HepG2 (cell line): ENCODE measurements around the gene TACC3. TPM values are rescaled to one million over a fixed set of nuclear protein-coding genes. Genes with fewer than 3 reads are reported as not detected.

ENCODE experiments used
- ATAC-seq: fragments of 200-7000 bp; cut with Tn5 transposase; 3 replicates; pipeline ENCODE4 v1.9.1; 2020; ENCODE audit warnings: mild to moderate bottlenecking, moderate library complexity
- BruUV-seq: library from RNA; stranded (reverse); fragments of 400-500 nt; replicated peaks from 2 replicates; lab custom pipeline; 2021; lab: Mats Ljungman, UMichigan
- CTCF ChIA-PET: fragments of 300-600 bp; formaldehyde crosslinking; extraction: SDS; loops from one replicate; lab custom pipeline; 2021; ENCODE audit warnings: low total read pairs, inconsistent platforms, low intra/inter-chr PET ratio; lab: Yijun Ruan, JAX
- POLR2A ChIA-PET: fragments of 350-600 bp; sonication (Branson Sonifier 250); formaldehyde crosslinking; loops from one replicate; lab custom pipeline; 2020; ENCODE audit warnings: antibody characterized with exemption, inconsistent platforms; lab: Yijun Ruan, JAX
- DNase-seq: peaks from one replicate; pipeline ENCODE4 v3.0.0-alpha.2; 2015; ENCODE audit warnings: low spot score
- FAIRE-seq: peaks from 3 replicates; lab custom pipeline; 2011; peaks lifted over from hg19 to GRCh38; lab: Jason Lieb, UNC
- H2AFZ ChIP-seq: one replicate; pipeline ENCODE4 v1.6.1; 2011; ENCODE audit warnings: low read length, inconsistent platforms
- H3K27ac ChIP-seq: fragments of 300-600 bp; 3 replicates; pipeline ENCODE4 v1.8.0; 2011; ENCODE audit warnings: mixed run types, mild to moderate bottlenecking, mixed read lengths, low read length, inconsistent platforms; ENCODE audit not compliant: insufficient read depth; ENCODE audit errors: extremely low read length
- H3K27me3 ChIP-seq, 2 experiments: fragments of 200-600 bp in 1 of 2; 2 replicates in 1 of 2; 3 replicates in 1 of 2; pipeline versions ENCODE4 v1.6.0 to v1.8.0; 2011; ENCODE audit warnings: low read length in 2 of 2, mild to moderate bottlenecking in 2 of 2, moderate library complexity in 2 of 2, inconsistent platforms in 1 of 2; ENCODE audit not compliant: insufficient read depth in 2 of 2, control insufficient read depth in 1 of 2
- H3K36me3 ChIP-seq, 2 experiments: fragments of 200-600 bp in 1 of 2; replicated peaks in 1 of 2; 2 replicates in 1 of 2; 3 replicates in 1 of 2; pipeline versions ENCODE4 v1.5.1 to v1.8.0; 2011; ENCODE audit warnings: low read length in 2 of 2, inconsistent platforms in 1 of 2; ENCODE audit not compliant: insufficient read depth in 2 of 2, control insufficient read depth in 1 of 2
- H3K4me1 ChIP-seq: 2 replicates; pipeline ENCODE4 v1.5.1; 2012; ENCODE audit warnings: low read length, inconsistent platforms; ENCODE audit not compliant: insufficient read depth
- H3K4me2 ChIP-seq: 2 replicates; pipeline ENCODE4 v1.6.0; 2011; ENCODE audit warnings: low read depth, low read length, inconsistent platforms
- H3K4me3 ChIP-seq, 3 experiments: fragments of 200-600 bp in 1 of 3; sonication (generic), shearing (Covaris generic) in 1 of 3; replicated peaks in 1 of 3; 2 replicates each; pipeline ENCODE4 v1.5.1; 2011 to 2016; ENCODE audit warnings: low read length in 3 of 3, inconsistent platforms in 2 of 3, low read depth in 2 of 3, mild to moderate bottlenecking in 2 of 3, control low read depth in 1 of 3, mixed read lengths in 1 of 3; ENCODE audit not compliant: insufficient read depth in 1 of 3
- H3K79me2 ChIP-seq: one replicate; pipeline ENCODE4 v1.6.1; 2011; ENCODE audit warnings: low read length, inconsistent platforms; ENCODE audit not compliant: insufficient read depth
- H3K9ac ChIP-seq: 2 replicates; pipeline ENCODE4 v1.6.0; 2011; ENCODE audit warnings: mild to moderate bottlenecking, low read depth, low read length, inconsistent platforms; ENCODE audit not compliant: insufficient read depth
- H3K9me3 ChIP-seq: 2 replicates; pipeline ENCODE4 v1.5.1; 2012; ENCODE audit warnings: mild to moderate bottlenecking, low read length
- H4K20me1 ChIP-seq: 2 replicates; pipeline ENCODE4 v1.6.0; 2011; ENCODE audit warnings: inconsistent platforms, mild to moderate bottlenecking, low read length, moderate library complexity; ENCODE audit not compliant: insufficient read depth
- HIC2 ChIP-seq: sonication (generic); formaldehyde crosslinking; IDR thresholded peaks from 2 replicates; pipeline ENCODE4 v1.9.0; 2022; ENCODE audit warnings: low read depth, missing genetic modification reagents
- KLF12 ChIP-seq: sonication (generic); formaldehyde crosslinking; IDR thresholded peaks from 2 replicates; pipeline ENCODE4 v1.4.0; 2020; ENCODE audit warnings: missing genetic modification reagents, borderline replicate concordance
- NCOA2 ChIP-seq: sonication (generic); formaldehyde crosslinking; IDR thresholded peaks from 2 replicates; pipeline ENCODE4 v1.8.0; 2022; ENCODE audit warnings: inconsistent platforms
- NR2F6 ChIP-seq, 2 experiments: IDR thresholded peaks; 2 replicates each; pipeline ENCODE4 v1.6.1; 2016; ENCODE audit warnings: antibody characterized with exemption in 1 of 2, mild to moderate bottlenecking in 1 of 2
- PBX2 ChIP-seq: IDR thresholded peaks from 2 replicates; pipeline ENCODE4 v1.6.1; 2016; ENCODE audit warnings: control low read depth
- PCBP1 ChIP-seq: fragments of 200-400 bp; formaldehyde crosslinking; IDR thresholded peaks from 2 replicates; pipeline ENCODE4 v1.6.1; 2017; ENCODE audit warnings: mild to moderate bottlenecking, low read depth, low read length, borderline replicate concordance
- SP4 ChIP-seq: sonication (generic); formaldehyde crosslinking; IDR thresholded peaks from 2 replicates; pipeline ENCODE4 v1.8.1; 2023; ENCODE audit warnings: mild to moderate bottlenecking, missing genetic modification reagents
- SRSF4 ChIP-seq: fragments of 200-400 bp; formaldehyde crosslinking; IDR thresholded peaks from one replicate; pipeline ENCODE4 v1.6.1; 2018; ENCODE audit warnings: mild to moderate bottlenecking, low read depth, low read length, moderate library complexity; ENCODE audit not compliant: poor library complexity, severe bottlenecking
- TFDP2 ChIP-seq: sonication (generic); formaldehyde crosslinking; IDR thresholded peaks from 2 replicates; pipeline ENCODE4 v1.4.0; 2020; ENCODE audit warnings: missing genetic modification reagents
- YEATS2 ChIP-seq: sonication (generic); formaldehyde crosslinking; IDR thresholded peaks from 2 replicates; pipeline ENCODE4 v1.4.0; 2020; ENCODE audit warnings: missing genetic modification reagents, borderline replicate concordance
- ZKSCAN8 ChIP-seq: IDR thresholded peaks from 2 replicates; pipeline ENCODE4 v1.6.1; 2016; ENCODE audit warnings: borderline replicate concordance, missing genetic modification reagents, missing compliant biosample characterization
- ZNF264 ChIP-seq: sonication (generic); formaldehyde crosslinking; IDR thresholded peaks from 2 replicates; pipeline ENCODE4 v1.4.0; 2020; ENCODE audit warnings: missing genetic modification reagents
- ZNF616 ChIP-seq: sonication (generic); formaldehyde crosslinking; IDR thresholded peaks from 2 replicates; pipeline ENCODE4 v1.5.0; 2020; ENCODE audit warnings: low read depth, mild to moderate bottlenecking, missing genetic modification reagents
- WGBS: methylation state at CpG from one replicate; pipeline ENCODE4 v1.1.6; 2017; ENCODE audit warnings: low lambda C conversion rate; 5-methylcytosine and 5-hydroxymethylcytosine counted together
- in situ Hi-C: cut with HindIII; loops from 2 replicates; pipeline ENCODE4 v1.10.0; 2017; ENCODE audit warnings: low pct_unique_long_range_greater_than_20kb; ENCODE audit not compliant: extremely low pct_ligation_motif_present
- intact Hi-C: fragments of 100-400 bp; cut with micrococcal nuclease; formaldehyde crosslinking; loops from one replicate; pipeline ENCODE4 v1.10.0; 2022; ENCODE audit not compliant: unreplicated experiment
- polyA plus RNA-seq, 8 experiments: library from polyadenylated mRNA; depleted of rRNA in 3 of 8; stranded (reverse) in 7 of 8; unstranded in 1 of 8; fragments of >200 nt; fragmentation: Illumina TruSeq in 4 of 8; extraction: Trizol in 4 of 8; gene quantifications; 2 replicates each; pipeline versions ENCODE4 v1.2.1 to v1.2.3, GENCODE V29; 2011 to 2016; ENCODE audit warnings: low read depth in 4 of 8, missing spikeins in 1 of 8, mixed read lengths in 1 of 8; ENCODE audit not compliant: insufficient read depth in 1 of 8
- total RNA-seq, 5 experiments: library from RNA; depleted of rRNA; stranded (reverse); fragments of >200 nt; fragmentation: Illumina TruSeq; extraction: Trizol; gene quantifications; 2 replicates each; pipeline ENCODE4 v1.2.3, GENCODE V29; 2016; ENCODE audit warnings: low read depth in 1 of 5

The TACC3 gene
- total and polyA plus RNA-seq, 2 of the 13 experiments (the other 11 are each of a cell fraction or from before 2014, with no cell fraction given): 20.3 to 21.2 TPM

GRCh38 chr4:1746919-1747602 is 25.7 kb downstream of the TACC3 start (continued):
- peak; percentile 29; the same call in 1 of the 2 replicates for TF ChIP-seq YEATS2
- TF ChIP-seq, all 625 proteins: peak for 244

- no peaks in the 10 kb centered on the region for H4K20me1 ChIP-seq
- peak overlapping the region in 2 of 3 experiments; percentile 67 to 75; a peak in 4 of 6 replicates for H3K4me3 ChIP-seq
- peaks cover 81% of the 10 kb centered on the region for H3K4me1 ChIP-seq
- H2AFZ ChIP-seq: no peak overlapping the region
- peaks cover 9% of the 10 kb centered on the region in 2 experiments; a peak in 3 of 5 replicates for H3K36me3 ChIP-seq
- in situ Hi-C loops (no loop called here), intact Hi-C loops (loop anchor here (2.0 to 5.0 kb wide), 3 partner anchors 19 to 165 kb away; no protein-coding TSS in a partner anchor)
- DNase-seq (no peak), FAIRE-seq (no peak), ATAC-seq (peak; percentile 0; the same call in 1 of the 3 replicates)
- BruUV-seq: no TSS peak
- H3K27me3 ChIP-seq: no peaks in the 10 kb centered on the region; a peak in 1 of 5 replicates
- POLR2A ChIA-PET: interaction anchor here (0.5 to 5.7 kb wide), 21 partner anchors 12 to 163 kb away, joined by 3 to 47 read pairs (median 5); partner anchors contain the start of genes FGFR3, LETM1, TACC3 and TMEM129
- H3K9ac ChIP-seq: peak overlapping the region; percentile 74
- peak overlapping the region; percentile 98 for H3K4me2 ChIP-seq
- H3K9me3 ChIP-seq: no peaks in the 10 kb centered on the region
- 40% methylated on average over 6 of the region's 16 CpGs for WGBS
- H3K79me2 ChIP-seq: no peaks in the 10 kb centered on the region
- CTCF ChIA-PET: interaction anchor here (1.4 to 7.5 kb wide), 2 partner anchors 21 to 62 kb away, joined by 5 to 179 read pairs; no protein-coding TSS in a partner anchor
- H3K27ac ChIP-seq: peak overlapping the region; percentile 76
- TF ChIP-seq TFDP2 (CRISPR knock-in tag) (0 out of 2 replicates have a peak, but pooled peaks have one; percentile 6), ZKSCAN8 (CRISPR knock-in tag) (0 out of 2 replicates have a peak, but pooled peaks have one; percentile 10), PBX2 (CRISPR knock-in tag) (no peak), ZNF264 (CRISPR knock-in tag) (peak; percentile 100), SRSF4 (no peak), NCOA2 (no peak), ZNF616 (CRISPR knock-in tag) (0 out of 2 replicates have a peak, but pooled peaks have one; percentile 27), KLF12 (CRISPR knock-in tag) (no peak), NR2F6 (IDR thresholded peaks at IDR 0.05) (0 out of 2 replicates have a peak, but pooled peaks have one; percentile 26), NR2F6 (CRISPR knock-in tag; IDR thresholded peaks at IDR 0.05) (no peak), HIC2 (CRISPR knock-in tag) (peak; percentile 25; the same call in 1 of the 2 replicates), SP4 (no peak), PCBP1 (peak; percentile 64; the same call in 1 of the 2 replicates)
Observed at GRCh38 chr4:1747603-1747967, 26.3 kb downstream of the TACC3 start.
